LNCAP (cell line): Measurements from ENCODE around the gene STKLD1.
A peak's percentile ranks its signal among the peaks of the same experiment; 100 is the strongest.

Source experiments
- TF ChIP-seq, protein P1 (sequence below): fragments of 450-650 bp; IDR thresholded peaks from 2 replicates; pipeline ENCODE4 v1.5.1; 2017; ENCODE audit warnings: mild to moderate bottlenecking

STKLD1 gene

DNA sequence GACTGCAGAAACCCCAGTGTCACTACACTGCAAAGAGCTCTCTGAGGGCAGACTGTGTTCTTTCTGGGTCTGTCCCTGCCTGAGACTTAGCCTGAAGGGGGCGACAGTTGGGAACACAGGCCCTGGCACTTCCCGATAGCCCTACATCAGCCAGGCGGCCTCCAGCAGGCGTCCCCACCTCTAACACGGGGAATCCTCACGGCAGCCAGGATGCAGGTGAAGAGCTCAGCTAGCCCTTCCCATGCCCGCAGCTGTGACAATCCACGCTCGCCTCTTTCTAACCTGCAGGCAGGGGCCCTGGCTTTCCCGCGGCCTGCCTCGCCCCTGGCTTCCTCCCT is 34.1 kb upstream of the STKLD1 start:
- TF ChIP-seq, protein P1, sequence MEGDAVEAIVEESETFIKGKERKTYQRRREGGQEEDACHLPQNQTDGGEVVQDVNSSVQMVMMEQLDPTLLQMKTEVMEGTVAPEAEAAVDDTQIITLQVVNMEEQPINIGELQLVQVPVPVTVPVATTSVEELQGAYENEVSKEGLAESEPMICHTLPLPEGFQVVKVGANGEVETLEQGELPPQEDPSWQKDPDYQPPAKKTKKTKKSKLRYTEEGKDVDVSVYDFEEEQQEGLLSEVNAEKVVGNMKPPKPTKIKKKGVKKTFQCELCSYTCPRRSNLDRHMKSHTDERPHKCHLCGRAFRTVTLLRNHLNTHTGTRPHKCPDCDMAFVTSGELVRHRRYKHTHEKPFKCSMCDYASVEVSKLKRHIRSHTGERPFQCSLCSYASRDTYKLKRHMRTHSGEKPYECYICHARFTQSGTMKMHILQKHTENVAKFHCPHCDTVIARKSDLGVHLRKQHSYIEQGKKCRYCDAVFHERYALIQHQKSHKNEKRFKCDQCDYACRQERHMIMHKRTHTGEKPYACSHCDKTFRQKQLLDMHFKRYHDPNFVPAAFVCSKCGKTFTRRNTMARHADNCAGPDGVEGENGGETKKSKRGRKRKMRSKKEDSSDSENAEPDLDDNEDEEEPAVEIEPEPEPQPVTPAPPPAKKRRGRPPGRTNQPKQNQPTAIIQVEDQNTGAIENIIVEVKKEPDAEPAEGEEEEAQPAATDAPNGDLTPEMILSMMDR: peak; percentile 16; the same call in 1 of the 2 replicates

DNA sequence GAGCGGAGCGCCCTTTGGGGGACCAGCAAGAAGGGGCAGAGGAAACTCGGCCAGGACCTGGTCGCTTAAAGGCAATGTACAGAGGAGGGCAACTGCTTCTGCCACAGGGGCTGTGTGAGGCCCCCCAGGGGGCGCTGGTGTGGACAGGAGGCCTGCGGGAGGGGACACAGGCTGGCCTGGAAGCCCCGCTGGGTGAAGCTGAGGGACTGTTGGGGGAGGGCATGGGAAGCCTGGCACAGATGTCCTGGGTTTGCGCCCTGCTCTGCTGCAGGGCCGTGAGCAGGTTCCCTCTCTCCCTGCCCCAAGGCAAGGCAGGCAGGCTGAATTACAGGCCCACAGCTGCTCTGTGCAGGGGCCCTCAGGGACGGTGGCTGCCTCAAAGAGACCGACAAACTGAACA is 33.6 kb upstream of the STKLD1 start:
- TF ChIP-seq, protein P1: no peak

DNA sequence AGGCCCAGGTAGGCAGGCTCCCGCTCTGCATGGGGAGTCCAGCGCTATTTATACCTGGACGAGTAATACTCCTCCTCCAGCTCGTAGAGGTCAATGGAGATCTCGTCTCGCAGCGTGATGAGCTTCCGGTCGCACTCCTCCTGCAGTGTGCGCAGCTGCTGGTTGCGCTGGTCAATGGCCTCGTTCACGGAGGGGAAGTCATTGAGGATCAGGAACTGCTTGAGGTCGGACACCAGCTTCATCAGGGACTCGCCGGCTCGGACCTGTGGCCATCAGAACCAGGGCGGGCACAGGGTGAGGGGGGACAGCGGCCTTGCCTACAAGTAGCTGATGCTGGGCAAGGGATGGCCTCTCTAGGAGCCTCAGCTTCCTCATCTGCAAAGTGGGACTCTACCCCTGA is 32.1 kb upstream of the STKLD1 start:
- TF ChIP-seq, protein P1: no peak

DNA sequence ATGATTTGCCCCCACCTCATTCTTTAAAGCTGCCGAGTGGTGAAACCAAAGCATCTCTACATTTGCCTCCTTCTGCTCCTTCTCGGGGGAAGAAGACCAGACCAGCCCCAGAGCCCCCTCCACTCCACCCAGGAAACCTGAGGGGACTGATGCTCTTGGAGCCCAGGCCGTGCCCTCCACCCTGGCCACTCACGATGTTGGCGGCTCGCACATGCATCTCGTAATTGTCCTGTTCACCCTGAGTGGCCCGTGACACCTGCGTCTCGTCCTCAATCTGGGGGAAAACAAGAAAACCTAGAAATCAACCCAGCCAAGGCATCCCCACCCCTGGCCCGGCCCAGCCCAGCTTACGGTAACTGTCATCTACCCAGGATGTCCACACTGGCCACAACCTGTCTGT is 31.2 kb upstream of the STKLD1 start:
- TF ChIP-seq, protein P1: no peak

DNA sequence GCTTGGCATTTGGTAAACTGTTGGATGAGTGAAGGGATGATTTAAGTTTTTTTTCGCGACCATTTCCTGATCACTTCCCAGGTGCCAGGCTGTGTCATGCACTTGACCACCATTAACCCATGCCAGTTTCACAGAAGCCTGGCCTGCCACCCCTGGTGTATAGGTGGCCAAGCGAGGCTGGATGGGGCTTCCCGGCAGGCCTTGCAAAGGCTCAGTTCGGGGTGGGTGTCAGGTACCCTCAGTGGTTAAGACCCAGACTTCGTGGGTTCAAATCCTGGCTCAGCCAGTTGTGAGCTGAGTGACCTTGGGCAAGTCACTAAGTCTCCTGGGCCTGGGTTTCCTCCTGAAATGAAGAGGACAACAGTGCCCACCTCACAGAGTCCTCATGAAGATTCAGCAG is 30.6 kb upstream of the STKLD1 start:
- TF ChIP-seq, protein P1: no peak

DNA sequence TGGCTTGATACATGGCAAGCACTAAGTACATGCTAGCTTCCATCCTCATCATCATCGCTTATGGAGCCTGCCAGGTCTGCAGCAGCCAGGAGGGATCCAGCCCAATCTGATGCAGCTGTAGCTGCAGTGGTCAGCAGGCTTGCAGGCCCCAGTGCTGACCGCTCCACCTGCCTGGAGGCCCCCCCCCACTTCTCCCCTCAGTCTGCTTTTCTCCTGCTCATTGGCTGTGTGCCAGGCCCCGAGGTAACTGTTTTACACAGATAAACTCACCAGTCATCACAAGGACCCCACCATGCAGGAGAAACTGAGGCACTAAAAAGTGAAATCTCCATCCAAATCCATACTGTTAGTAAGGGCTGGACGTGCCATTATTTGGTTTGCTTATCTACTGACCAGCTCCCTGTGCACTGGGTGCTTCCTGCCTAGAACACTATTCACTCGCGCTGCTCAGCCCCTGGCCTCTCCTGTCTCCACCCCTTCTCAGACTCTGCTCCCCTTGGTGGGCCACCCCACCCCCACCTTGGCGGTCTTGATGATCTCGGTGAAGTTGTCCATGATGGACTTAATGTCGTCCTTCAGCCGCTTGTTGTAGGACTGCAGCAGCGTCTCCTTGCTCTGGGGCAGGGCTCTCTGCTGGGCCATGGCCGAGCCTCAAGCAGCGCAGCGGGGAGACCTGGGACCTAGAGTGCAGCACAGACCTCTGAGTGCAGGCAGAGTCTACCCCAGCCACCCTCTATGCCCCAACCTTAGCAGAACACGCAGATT is 30.0 kb upstream of the STKLD1 start:
- TF ChIP-seq, protein P1: no peak

DNA sequence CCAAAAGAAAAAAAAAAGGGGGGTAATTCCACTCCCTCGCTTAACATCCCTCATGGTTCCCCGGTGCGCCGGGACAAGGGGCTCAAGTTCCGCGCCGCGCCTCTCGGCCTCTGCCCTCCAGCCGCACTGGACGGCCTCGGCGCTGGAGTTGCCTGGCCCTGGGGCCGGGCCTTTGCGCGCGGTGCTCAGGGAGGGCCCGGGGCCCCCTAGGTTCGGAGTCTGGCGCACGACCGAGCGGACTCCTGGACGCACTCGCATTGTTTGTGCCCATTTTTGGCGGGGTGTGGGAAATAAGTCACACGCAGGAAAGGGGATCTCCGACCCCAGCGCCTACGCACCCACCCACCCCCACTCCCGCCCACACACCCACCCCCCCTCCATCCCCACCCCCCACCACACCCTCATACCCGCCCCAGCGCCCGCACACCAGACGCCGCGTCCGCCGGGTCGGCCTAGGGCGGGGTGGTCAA is 28.6 kb upstream of the STKLD1 start:
- TF ChIP-seq, protein P1: no peak
